ENCODE results near the gene PSAPL1. TPM values are rescaled to one million over a fixed set of nuclear protein-coding genes. Genes with fewer than 3 reads are reported as not detected.

PSAPL1 gene
- polyA plus RNA-seq, 1 of the 3 experiments (the other 2 are of a cell fraction): 0.03 TPM

GRCh38 chr4:7436256-7436655, 1.5 kb upstream of the PSAPL1 start (continued):
- TF ChIP-seq MAX (IDR thresholded peaks at IDR 0.05; ENCODE audit: low read depth): no peak
- no peak for TF ChIP-seq CTCF (IDR thresholded peaks at IDR 0.05)
- TF ChIP-seq TEAD4 (IDR thresholded peaks at IDR 0.05; ENCODE audit: borderline replicate concordance, insufficient read depth): no peak

- Histone ChIP-seq H3K27me3 (ENCODE audit: insufficient read depth) (no peaks in the 10 kb centered on the region), H3K4me1 (ENCODE audit: control insufficient read depth in 1 of 2, insufficient read depth in 2 of 2, low read depth in 1 of 2, low read length in 1 of 2) (no peaks in the 10 kb centered on the region), H3K9me2 (no peaks in the 10 kb centered on the region), H3K4me2 (no peak overlapping the region), H3K4me3 (ENCODE audit: low read depth in 2 of 2, low read length in 1 of 2) (no peak overlapping the region), H3K79me2 (ENCODE audit: insufficient read depth) (no peaks in the 10 kb centered on the region), H3K9ac (no peak overlapping the region), H3F3A (replicated peaks; ENCODE audit: insufficient read depth) (no peaks in the 10 kb centered on the region), H3K27ac (ENCODE audit: low read depth in 2 of 2, low read length in 1 of 2) (no peak overlapping the region), H2AFZ (ENCODE audit: low read depth) (no peak overlapping the region), H4K20me1 (ENCODE audit: insufficient read depth) (no peaks in the 10 kb centered on the region), H3K9me3 (no peaks in the 10 kb centered on the region), H3K36me3 (replicated peaks in 1 of 2; ENCODE audit: control insufficient read depth in 1 of 2, insufficient read depth in 2 of 2, low read length in 1 of 2) (no peaks in the 10 kb centered on the region)
- 80% methylated on average over 10 of the region's 11 CpGs for WGBS (ENCODE audit: low lambda C conversion rate)
- CTCF ChIA-PET: no interaction called here
- TF ChIP-seq FOSL2 (IDR thresholded peaks at IDR 0.05; ENCODE audit: borderline replicate concordance, low read depth) (no peak), RFX5 (IDR thresholded peaks at IDR 0.05; ENCODE audit: low read length) (no peak)
- DNase-seq: no peak
- POLR2A ChIA-PET: interaction anchor here (0.6 kb wide), 1 partner anchor 460 kb away, joined by 3 read pairs; no protein-coding TSS in a partner anchor
These were observed 836 bp upstream of the PSAPL1 start for GRCh38 chr4:7435471-7436061.

- no peaks in the 10 kb centered on the region for H3K9me2 ChIP-seq
- DNase-seq: no peak
- ChIA-PET POLR2A (no interaction called here), CTCF (interaction anchor here (0.7 kb wide), 1 partner anchor 14 kb away, joined by 3 read pairs; no protein-coding TSS in a partner anchor)
- H2AFZ ChIP-seq (ENCODE audit: low read depth): no peak overlapping the region
- H3K79me2 ChIP-seq (ENCODE audit: insufficient read depth): no peaks in the 10 kb centered on the region
- no peak overlapping the region for H3K9ac ChIP-seq
- no peak overlapping the region for H3K27ac ChIP-seq (ENCODE audit: low read depth in 2 of 2, low read length in 1 of 2)
- no peaks in the 10 kb centered on the region for H4K20me1 ChIP-seq (ENCODE audit: insufficient read depth)
- TF ChIP-seq FOXM1 (IDR thresholded peaks at IDR 0.05; ENCODE audit: low read depth) (no peak), GATA2 (CRISPR knock-in tag; IDR thresholded peaks at IDR 0.05) (no peak)
- H3K36me3 ChIP-seq (replicated peaks in 1 of 2; ENCODE audit: control insufficient read depth in 1 of 2, insufficient read depth in 2 of 2, low read length in 1 of 2): no peaks in the 10 kb centered on the region
- H3K27me3 ChIP-seq (ENCODE audit: insufficient read depth): no peaks in the 10 kb centered on the region
- no peaks in the 10 kb centered on the region for H3K9me3 ChIP-seq
- no peak overlapping the region for H3K4me2 ChIP-seq
- 67% methylated on average over 11 of the region's 26 CpGs for whole genome bisulfite sequencing (ENCODE audit: low lambda C conversion rate)
- H3K4me1 ChIP-seq (ENCODE audit: control insufficient read depth in 1 of 2, insufficient read depth in 2 of 2, low read depth in 1 of 2, low read length in 1 of 2): no peaks in the 10 kb centered on the region; a peak in 1 of 4 replicates
- H3K4me3 ChIP-seq (ENCODE audit: low read depth in 2 of 2, low read length in 1 of 2): no peak overlapping the region
- no peaks in the 10 kb centered on the region for H3F3A ChIP-seq (replicated peaks; ENCODE audit: insufficient read depth)
These were observed 477 bp downstream of the PSAPL1 start for GRCh38 chr4:7434141-7434765.
